ENCODE results near the gene SSBP4. TPM values are rescaled to one million over a fixed set of nuclear protein-coding genes. Genes with fewer than 3 reads are reported as not detected.
A peak's percentile ranks its signal among the peaks of the same experiment; 100 is the strongest.

The SSBP4 gene
- total and polyA plus RNA-seq, 2 donors (not counting 3 experiments of a cell fraction or from before 2014, with no cell fraction given) = 89.6 to 151 TPM

DNA sequence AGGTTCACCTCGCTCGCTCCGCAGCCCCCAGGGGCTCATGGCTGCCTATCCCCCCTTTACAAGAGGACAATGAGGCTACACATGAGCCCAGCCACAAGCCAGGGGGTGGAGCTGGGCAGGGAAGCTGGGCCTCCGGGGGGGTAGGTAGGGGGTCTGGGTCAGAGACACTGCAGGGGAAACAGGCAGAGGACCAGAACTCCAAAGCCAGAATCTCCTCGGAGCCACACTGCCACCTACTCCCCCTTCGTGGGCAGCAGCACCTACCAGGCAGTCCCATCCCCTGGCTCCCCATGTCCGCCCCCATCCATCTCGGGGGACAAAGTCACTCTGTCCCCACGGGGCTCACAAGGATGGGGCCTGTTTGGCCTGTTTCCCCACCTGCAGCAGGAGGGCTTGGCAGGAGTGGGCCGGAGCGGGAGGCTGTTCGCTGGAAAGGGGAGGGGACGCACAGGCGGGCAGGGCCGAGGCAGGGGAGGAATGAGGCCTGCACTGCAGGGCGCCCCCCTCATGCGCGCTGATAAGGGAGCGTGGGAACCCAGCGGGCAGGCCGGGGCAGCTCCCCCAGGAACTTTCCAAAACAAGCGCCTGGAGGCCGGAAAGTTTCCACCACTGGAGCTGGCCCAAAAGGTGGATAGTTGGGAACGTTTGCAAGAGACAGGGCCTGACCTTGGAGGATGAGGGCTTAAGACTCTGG lies 19.3 kb downstream of the SSBP4 start:
- Histone ChIP-seq H3K27ac (ENCODE audit: insufficient read depth, low read depth, low read length) (no peak overlapping the region), H3K4me1 (ENCODE audit: control insufficient read depth, extremely low read depth, insufficient read depth, low read length) (peaks cover 6% of the 10 kb centered on the region), H3K4me2 (ENCODE audit: insufficient read depth, low read length) (no peak overlapping the region), H3K79me2 (ENCODE audit: control insufficient read depth, insufficient read depth, low read length) (no peaks in the 10 kb centered on the region), H4K20me1 (replicated peaks; ENCODE audit: control insufficient read depth, extremely low read depth, insufficient read depth, low read length) (no peaks in the 10 kb centered on the region), H3K36me3 (ENCODE audit: control insufficient read depth in 2 of 2, extremely low read depth in 1 of 2, insufficient read depth in 2 of 2, low read length in 2 of 2) (peaks cover 0 to 5% of the 10 kb centered on the region in 2 experiments), H3K9me3 (replicated peaks; ENCODE audit: control insufficient read depth, insufficient read depth, low read length) (no peaks in the 10 kb centered on the region), H3K9me1 (replicated peaks; ENCODE audit: control insufficient read depth, extremely low read depth, insufficient read depth, low read length) (no peaks in the 10 kb centered on the region), H3K9ac (replicated peaks; ENCODE audit: extremely low read depth, insufficient read depth, low read length) (no peak overlapping the region), H3K4me3 (replicated peaks in 1 of 3; ENCODE audit: insufficient read depth in 1 of 3, low read depth in 1 of 3, low read length in 3 of 3) (no peak overlapping the region), H3K27me3 (ENCODE audit: control insufficient read depth in 2 of 2, insufficient read depth in 2 of 2, low read length in 2 of 2) (no peaks in the 10 kb centered on the region), H2AFZ (ENCODE audit: low read depth, low read length) (no peak overlapping the region)
- FAIRE-seq = peak; percentile 37
- BruUV-seq (replicated peaks) = no TSS peak
- dilution Hi-C loops (cut with MboI; ENCODE audit: extremely low pct_ligation_motif_present, low sequenced_read_pairs) (no loop called here), intact Hi-C loops (cut with micrococcal nuclease) (no loop called here)
- no peak for TF ChIP-seq JUN (IDR thresholded peaks at IDR 0.05; ENCODE audit: borderline replicate concordance, insufficient read depth, insufficient read length, low read depth)
- no peak for TF ChIP-seq POLR2AphosphoS5 (IDR thresholded peaks at IDR 0.05; ENCODE audit: insufficient read depth, low read depth, low read length)
- no peak for TF ChIP-seq MYC (IDR thresholded peaks at IDR 0.05; ENCODE audit: low read depth, low read length)
- no peak for TF ChIP-seq FOS (IDR thresholded peaks at IDR 0.05; ENCODE audit: borderline replicate concordance, insufficient read depth, low read length)
- TF ChIP-seq, protein P1, sequence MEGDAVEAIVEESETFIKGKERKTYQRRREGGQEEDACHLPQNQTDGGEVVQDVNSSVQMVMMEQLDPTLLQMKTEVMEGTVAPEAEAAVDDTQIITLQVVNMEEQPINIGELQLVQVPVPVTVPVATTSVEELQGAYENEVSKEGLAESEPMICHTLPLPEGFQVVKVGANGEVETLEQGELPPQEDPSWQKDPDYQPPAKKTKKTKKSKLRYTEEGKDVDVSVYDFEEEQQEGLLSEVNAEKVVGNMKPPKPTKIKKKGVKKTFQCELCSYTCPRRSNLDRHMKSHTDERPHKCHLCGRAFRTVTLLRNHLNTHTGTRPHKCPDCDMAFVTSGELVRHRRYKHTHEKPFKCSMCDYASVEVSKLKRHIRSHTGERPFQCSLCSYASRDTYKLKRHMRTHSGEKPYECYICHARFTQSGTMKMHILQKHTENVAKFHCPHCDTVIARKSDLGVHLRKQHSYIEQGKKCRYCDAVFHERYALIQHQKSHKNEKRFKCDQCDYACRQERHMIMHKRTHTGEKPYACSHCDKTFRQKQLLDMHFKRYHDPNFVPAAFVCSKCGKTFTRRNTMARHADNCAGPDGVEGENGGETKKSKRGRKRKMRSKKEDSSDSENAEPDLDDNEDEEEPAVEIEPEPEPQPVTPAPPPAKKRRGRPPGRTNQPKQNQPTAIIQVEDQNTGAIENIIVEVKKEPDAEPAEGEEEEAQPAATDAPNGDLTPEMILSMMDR (IDR thresholded peaks at IDR 0.05; ENCODE audit: extremely low read depth in 1 of 2, insufficient read depth in 1 of 2, low read depth in 1 of 2, low read length in 2 of 2) = no peak
- TF ChIP-seq EZH2 (IDR thresholded peaks at IDR 0.05; ENCODE audit: borderline replicate concordance, low read depth, low read length, severe bottlenecking) = no peak
- no peak for TF ChIP-seq POLR2A (IDR thresholded peaks at IDR 0.05; ENCODE audit: low read depth, low read length)
- no peak for TF ChIP-seq MAX (IDR thresholded peaks at IDR 0.05; ENCODE audit: insufficient read depth, insufficient read length)
- TF ChIP-seq GATA2 (IDR thresholded peaks at IDR 0.05; ENCODE audit: insufficient read depth, insufficient read length, low read depth, low read length) = no peak
- POLR2A ChIA-PET = no interaction called here
- CTCF ChIA-PET = interaction anchor here (1.0 to 3.7 kb wide), 3 partner anchors 9 to 22 kb away, joined by 3 to 23 read pairs (median 3); no protein-coding TSS in a partner anchor
- peak; percentile 24 for DNase-seq (ENCODE audit: low read depth, low spot score)
